Glutamatergic neuron (in vitro differentiated cells): ENCODE results near the gene MDC1. TPM values are rescaled to one million over a fixed set of nuclear protein-coding genes. Genes with fewer than 3 reads are reported as not detected.
A peak's percentile ranks its signal among the peaks of the same experiment; 100 is the strongest.
"Not testable (repeated sequence)": the region's sequence is repeated elsewhere in the genome, so short reads cannot be mapped to it uniquely, and the experiment has no call there.

Experiments
- DNase-seq: peaks from one replicate; pipeline ENCODE4 v3.0.0; 2022
- H3K27ac Mint-ChIP-seq: one replicate; pipeline ENCODE4 v1.8.0; 2020; ENCODE audit warnings: mild to moderate bottlenecking, mixed read lengths, inconsistent platforms; ENCODE audit not compliant: unreplicated experiment
- H3K27me3 Mint-ChIP-seq: one replicate; pipeline ENCODE4 v1.8.0; 2020; ENCODE audit warnings: mild to moderate bottlenecking, moderate library complexity, mixed read lengths, inconsistent platforms; ENCODE audit not compliant: unreplicated experiment
- H3K36me3 Mint-ChIP-seq: one replicate; pipeline ENCODE4 v1.8.0; 2020; ENCODE audit warnings: mild to moderate bottlenecking, mixed read lengths, inconsistent platforms; ENCODE audit not compliant: unreplicated experiment
- H3K4me1 Mint-ChIP-seq: one replicate; pipeline ENCODE4 v1.8.0; 2020; ENCODE audit warnings: mild to moderate bottlenecking, low read depth, mixed read lengths, inconsistent platforms; ENCODE audit not compliant: unreplicated experiment
- H3K4me3 Mint-ChIP-seq: one replicate; pipeline ENCODE4 v1.8.0; 2020; ENCODE audit warnings: mild to moderate bottlenecking, mixed read lengths, inconsistent platforms; ENCODE audit not compliant: unreplicated experiment
- H3K9me3 Mint-ChIP-seq: one replicate; pipeline ENCODE4 v1.8.0; 2020; ENCODE audit warnings: mild to moderate bottlenecking, moderate library complexity, mixed read lengths, inconsistent platforms; ENCODE audit not compliant: unreplicated experiment
- CTCF ChIP-seq: fragments of 200-600 bp; sonication (generic); IDR thresholded peaks from one replicate; pipeline ENCODE4 v1.5.0; 2021; ENCODE audit not compliant: partially characterized antibody, unreplicated experiment
- total RNA-seq: library from RNA; stranded (reverse); fragmentation: NEBNext Ultra II Directional; extraction: Animal tissue kit (Norgen Biotek cat#: 25700); gene quantifications from one replicate; pipeline ENCODE4 v1.2.1, GENCODE V29; 2021; ENCODE audit not compliant: unreplicated experiment

The MDC1 gene
- total RNA-seq, 1 donor from 2014 or later: 50.4 TPM

GRCh38 chr6:30670760-30671527, 46.1 kb downstream of the MDC1 start:
- DNase-seq: no peak
- peaks cover 6% of the 10 kb centered on the region for H3K4me1 Mint-ChIP-seq
- H3K9me3 Mint-ChIP-seq: peaks cover under 1% of the 10 kb centered on the region
- peaks cover 4% of the 10 kb centered on the region for H3K27me3 Mint-ChIP-seq
- H3K36me3 Mint-ChIP-seq: no peaks in the 10 kb centered on the region
- H3K4me3 Mint-ChIP-seq: peak overlapping the region; percentile 74
- H3K27ac Mint-ChIP-seq: peak overlapping the region; percentile 54
- TF ChIP-seq CTCF: no peak

DNA sequence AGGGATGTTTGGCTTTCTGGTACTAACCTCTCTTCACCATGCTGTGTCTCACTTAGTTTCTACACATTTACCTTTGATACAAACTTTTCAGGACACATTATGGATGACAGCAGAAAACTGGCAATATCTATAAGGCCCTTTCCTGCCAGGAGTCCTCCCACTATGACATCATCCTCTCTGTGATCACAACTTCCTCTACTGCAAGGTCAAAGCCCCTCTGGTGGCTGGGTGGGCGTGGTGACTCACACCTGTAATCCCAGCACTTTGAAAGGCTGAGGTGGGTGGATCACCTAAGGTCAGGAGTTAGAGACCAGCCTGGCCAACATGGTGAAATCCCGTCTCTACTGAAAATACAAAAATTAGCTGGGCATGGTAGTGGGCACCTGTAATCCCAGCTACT, 50.8 kb downstream of the MDC1 start:
- DNase-seq, H3K9me3 Mint-ChIP-seq, H3K36me3 Mint-ChIP-seq, H3K4me1 Mint-ChIP-seq, H3K27me3 Mint-ChIP-seq, H3K4me3 Mint-ChIP-seq, H3K27ac Mint-ChIP-seq: not testable (repeated sequence)

DNA sequence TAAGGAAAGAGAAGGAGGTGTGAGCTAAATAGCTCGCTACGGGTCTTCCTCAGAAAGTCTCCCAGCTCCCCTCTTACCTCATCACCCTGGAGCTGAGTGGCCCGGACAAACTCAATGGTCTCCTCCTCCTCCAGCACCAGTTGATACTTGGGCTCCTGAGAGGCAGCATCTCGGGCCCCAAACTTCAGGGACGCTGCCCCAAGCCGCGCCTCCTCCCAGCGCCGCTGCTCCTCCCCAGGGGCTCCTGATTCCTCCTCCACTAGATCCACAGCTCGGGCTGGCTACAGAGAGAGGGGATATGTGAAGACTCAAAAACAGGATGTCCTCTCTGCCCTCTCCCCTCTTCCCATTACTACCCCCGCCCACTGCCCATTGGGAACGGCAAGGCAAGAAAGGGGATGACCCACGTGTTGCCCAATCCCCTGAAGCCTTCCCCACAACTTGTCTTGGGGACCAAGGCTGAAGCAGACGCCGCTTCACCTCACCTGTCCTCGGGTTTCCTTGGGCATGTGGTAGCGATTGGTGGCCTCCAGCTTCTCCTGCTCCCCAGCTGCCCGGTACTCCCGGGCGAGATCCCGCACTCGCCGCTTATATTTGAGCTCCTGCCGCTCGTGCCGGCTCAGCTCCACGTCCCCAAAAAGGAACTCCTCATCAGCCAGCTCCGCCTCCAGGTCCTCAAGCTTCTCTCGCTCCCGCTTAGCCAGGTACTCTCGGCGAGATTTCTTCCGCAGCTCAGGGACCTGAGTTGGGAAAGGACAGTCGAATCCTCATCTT, 51.9 kb downstream of the MDC1 start:
- H3K4me1 Mint-ChIP-seq: no peaks in the 10 kb centered on the region
- H3K4me3 Mint-ChIP-seq: no peak overlapping the region
- no peaks in the 10 kb centered on the region for H3K9me3 Mint-ChIP-seq
- no peaks in the 10 kb centered on the region for H3K36me3 Mint-ChIP-seq
- no peaks in the 10 kb centered on the region for H3K27me3 Mint-ChIP-seq
- H3K27ac Mint-ChIP-seq: no peak overlapping the region
- no peak for TF ChIP-seq CTCF
- DNase-seq: no peak

DNA sequence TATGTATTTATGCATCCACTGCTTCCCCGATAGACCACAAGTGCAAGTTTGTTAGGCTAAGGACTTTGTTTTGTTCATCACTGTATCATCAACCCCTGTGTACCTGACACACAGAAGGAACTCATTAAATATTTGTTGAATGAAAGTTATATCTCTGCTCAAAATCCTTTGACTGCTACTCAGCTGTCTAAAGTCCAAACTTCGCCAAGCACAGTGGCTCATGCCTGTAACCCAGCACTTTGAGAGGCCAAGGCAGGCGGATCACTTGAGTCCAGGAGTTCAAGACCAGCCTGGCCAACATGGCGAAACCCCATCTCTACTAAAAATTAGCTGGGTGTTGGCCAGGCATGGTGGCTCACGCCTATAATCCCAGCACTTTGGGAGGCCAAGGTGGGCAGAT, 59.2 kb downstream of the MDC1 start:
- not testable (repeated sequence) for H3K4me3 Mint-ChIP-seq, DNase-seq, H3K36me3 Mint-ChIP-seq, H3K27me3 Mint-ChIP-seq, H3K27ac Mint-ChIP-seq, H3K9me3 Mint-ChIP-seq, H3K4me1 Mint-ChIP-seq

DNA sequence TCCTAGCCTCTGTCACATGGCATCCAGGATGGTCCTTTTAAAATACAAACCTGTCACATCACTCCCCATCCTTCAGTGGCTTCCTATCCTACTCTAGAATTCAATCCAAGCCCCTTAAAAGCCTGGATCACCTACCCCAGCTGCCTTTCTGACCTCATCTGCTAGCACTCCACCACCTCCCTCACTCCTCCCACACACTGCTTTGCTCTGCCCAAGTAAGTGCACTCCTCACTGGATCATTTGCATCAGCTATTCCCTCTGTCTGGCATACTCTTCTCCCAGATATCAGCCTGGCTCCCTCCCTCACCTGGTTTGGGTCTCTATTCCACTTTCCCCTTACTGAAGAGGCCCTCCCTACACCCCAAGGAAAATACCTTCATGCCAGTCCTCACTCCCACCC, 59.6 kb downstream of the MDC1 start:
- Mint-ChIP-seq H3K4me1 (no peaks in the 10 kb centered on the region), H3K9me3 (peaks cover 1% of the 10 kb centered on the region), H3K27ac (no peak overlapping the region), H3K27me3 (peaks cover 2% of the 10 kb centered on the region), H3K4me3 (no peak overlapping the region), H3K36me3 (no peaks in the 10 kb centered on the region)
- no peak for DNase-seq
- TF ChIP-seq CTCF: no peak

GRCh38 chr6:30656513-30656912, 60.6 kb downstream of the MDC1 start:
- no peaks in the 10 kb centered on the region for H3K36me3 Mint-ChIP-seq
- peaks cover 4% of the 10 kb centered on the region for H3K27me3 Mint-ChIP-seq
- no peak overlapping the region for H3K27ac Mint-ChIP-seq

More at GRCh38 chr6:30656513-30656912, 60.6 kb downstream of the MDC1 start:
- Mint-ChIP-seq H3K4me1 (no peaks in the 10 kb centered on the region), H3K4me3 (no peak overlapping the region), H3K9me3 (peaks cover 1% of the 10 kb centered on the region)
- DNase-seq: no peak
- no peak for TF ChIP-seq CTCF
